Caco-2 (cell line): Measurements from ENCODE around the gene TMEM255B. TPM values are rescaled to one million over a fixed set of nuclear protein-coding genes. Genes with fewer than 3 reads are reported as not detected.

Experiments used
- BruUV-seq: library from RNA; stranded (reverse); fragments of 400-500 nt; replicated peaks from 2 replicates; lab custom pipeline; 2021; lab: Mats Ljungman, UMichigan
- CTCF ChIA-PET: fragments of 300-600 bp; sonication (Branson Sonifier 250); formaldehyde crosslinking; loops from one replicate; lab custom pipeline; 2022; ENCODE audit warnings: antibody characterized with exemption; lab: Charles Lee
- POLR2A ChIA-PET: fragments of 300-600 bp; sonication (Branson Sonifier 250); formaldehyde crosslinking; loops from one replicate; lab custom pipeline; 2022; ENCODE audit warnings: antibody characterized with exemption; lab: Charles Lee
- DNase-seq, 2 experiments: peaks; one replicate each; pipeline versions ENCODE4 v3.0.0 to v3.0.0-alpha.2; 2020 to 2022
- H3K27me3 ChIP-seq: replicated peaks from 2 replicates; pipeline ENCODE4 v1.6.0; 2011; ENCODE audit warnings: low read length; ENCODE audit not compliant: control insufficient read depth, insufficient read depth
- H3K36me3 ChIP-seq: 2 replicates; pipeline ENCODE4 v1.5.1; 2011; ENCODE audit warnings: low read length; ENCODE audit not compliant: control insufficient read depth, insufficient read depth
- H3K4me1 ChIP-seq: fragments of 250-450 bp; sonication (Bioruptor Pico); 2 replicates; pipeline ENCODE4 v1.5.1; 2020; ENCODE audit warnings: mild to moderate bottlenecking
- H3K4me3 ChIP-seq: 2 replicates; pipeline ENCODE4 v1.5.1; 2011; ENCODE audit warnings: low read depth, mild to moderate bottlenecking, control low read depth, low read length
- H3K9me3 ChIP-seq: fragments of 250-450 bp; sonication (Bioruptor Pico); 2 replicates; pipeline ENCODE4 v1.5.1; 2020; ENCODE audit warnings: mild to moderate bottlenecking, moderate library complexity
- H3K27ac Mint-ChIP-seq: one replicate; pipeline ENCODE4 v1.8.0; 2022; ENCODE audit warnings: mixed read lengths; ENCODE audit not compliant: unreplicated experiment
- H3K27me3 Mint-ChIP-seq: one replicate; pipeline ENCODE4 v1.8.0; 2022; ENCODE audit warnings: mixed read lengths; ENCODE audit not compliant: insufficient read depth, unreplicated experiment
- H3K36me3 Mint-ChIP-seq: one replicate; pipeline ENCODE4 v1.8.0; 2022; ENCODE audit warnings: mild to moderate bottlenecking, mixed read lengths; ENCODE audit not compliant: insufficient read depth, unreplicated experiment
- H3K4me1 Mint-ChIP-seq: one replicate; pipeline ENCODE4 v1.8.0; 2022; ENCODE audit warnings: low read depth, mixed read lengths; ENCODE audit not compliant: unreplicated experiment
- H3K4me3 Mint-ChIP-seq: one replicate; pipeline ENCODE4 v1.8.0; 2022; ENCODE audit warnings: mild to moderate bottlenecking, moderate library complexity, mixed read lengths; ENCODE audit not compliant: unreplicated experiment
- H3K9me3 Mint-ChIP-seq: one replicate; pipeline ENCODE4 v1.8.0; 2022; ENCODE audit warnings: mixed read lengths; ENCODE audit not compliant: unreplicated experiment
- intact Hi-C: fragments of 100-400 bp; cut with micrococcal nuclease; formaldehyde crosslinking; loops from one replicate; pipeline ENCODE4 v1.10.0; 2022; ENCODE audit not compliant: unreplicated experiment
- total RNA-seq: library from RNA; stranded (reverse); gene quantifications from 2 replicates; pipeline ENCODE4 v1.2.3, GENCODE V29; 2022
- TF ChIP-seq, protein P1 (sequence below), 2 experiments: fragments of 200-600 bp in 1 of 2; IDR thresholded peaks; 1 replicate in 1 of 2; 2 replicates in 1 of 2; pipeline versions ENCODE4 v1.5.1 to v1.8.0; 2011 to 2022; ENCODE audit warnings: antibody characterized with exemption in 1 of 2, control low read depth in 1 of 2, inconsistent platforms in 1 of 2, low read depth in 1 of 2, low read length in 1 of 2, mild to moderate bottlenecking in 1 of 2, moderate library complexity in 1 of 2; ENCODE audit not compliant: insufficient read depth in 1 of 2, severe bottlenecking in 1 of 2, unreplicated experiment in 1 of 2

Gene TMEM255B
- total RNA-seq, 1 experiment from 2014 or later: 0.82 TPM

GRCh38 chr13:113735750-113736149 is 23.3 kb upstream of the TMEM255B start:
- no TSS peak for BruUV-seq
- TF ChIP-seq, protein P1, sequence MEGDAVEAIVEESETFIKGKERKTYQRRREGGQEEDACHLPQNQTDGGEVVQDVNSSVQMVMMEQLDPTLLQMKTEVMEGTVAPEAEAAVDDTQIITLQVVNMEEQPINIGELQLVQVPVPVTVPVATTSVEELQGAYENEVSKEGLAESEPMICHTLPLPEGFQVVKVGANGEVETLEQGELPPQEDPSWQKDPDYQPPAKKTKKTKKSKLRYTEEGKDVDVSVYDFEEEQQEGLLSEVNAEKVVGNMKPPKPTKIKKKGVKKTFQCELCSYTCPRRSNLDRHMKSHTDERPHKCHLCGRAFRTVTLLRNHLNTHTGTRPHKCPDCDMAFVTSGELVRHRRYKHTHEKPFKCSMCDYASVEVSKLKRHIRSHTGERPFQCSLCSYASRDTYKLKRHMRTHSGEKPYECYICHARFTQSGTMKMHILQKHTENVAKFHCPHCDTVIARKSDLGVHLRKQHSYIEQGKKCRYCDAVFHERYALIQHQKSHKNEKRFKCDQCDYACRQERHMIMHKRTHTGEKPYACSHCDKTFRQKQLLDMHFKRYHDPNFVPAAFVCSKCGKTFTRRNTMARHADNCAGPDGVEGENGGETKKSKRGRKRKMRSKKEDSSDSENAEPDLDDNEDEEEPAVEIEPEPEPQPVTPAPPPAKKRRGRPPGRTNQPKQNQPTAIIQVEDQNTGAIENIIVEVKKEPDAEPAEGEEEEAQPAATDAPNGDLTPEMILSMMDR (IDR thresholded peaks at IDR 0.05; ENCODE audit: insufficient read depth in 1 of 2, low read depth in 1 of 2, low read length in 1 of 2, severe bottlenecking in 1 of 2, unreplicated experiment in 1 of 2): no peak
- H3K27ac Mint-ChIP-seq: no peak overlapping the region
- H3K36me3 Mint-ChIP-seq: peaks cover 5% of the 10 kb centered on the region
- no peak overlapping the region for H3K4me3 Mint-ChIP-seq
- Histone ChIP-seq H3K36me3 (no peaks in the 10 kb centered on the region), H3K9me3 (peaks cover 13% of the 10 kb centered on the region), H3K4me3 (no peak overlapping the region), H3K4me1 (0 out of 2 replicates have a peak, but pooled peaks cover 3% of the 10 kb centered on the region), H3K27me3 (no peaks in the 10 kb centered on the region)
- DNase-seq: no peak
- intact Hi-C loops: no loop called here
- no peaks in the 10 kb centered on the region for H3K27me3 Mint-ChIP-seq
- POLR2A ChIA-PET: no interaction called here
- H3K9me3 Mint-ChIP-seq: no peaks in the 10 kb centered on the region
- H3K4me1 Mint-ChIP-seq: no peaks in the 10 kb centered on the region
- CTCF ChIA-PET: no interaction called here

GRCh38 chr13:113736258-113736731 is 22.7 kb upstream of the TMEM255B start:
- H3K4me3 Mint-ChIP-seq: no peak overlapping the region
- no peaks in the 10 kb centered on the region for H3K36me3 ChIP-seq
- intact Hi-C loops: no loop called here
- no TSS peak for BruUV-seq
- no peak overlapping the region for H3K4me3 ChIP-seq
- TF ChIP-seq, protein P1 (IDR thresholded peaks at IDR 0.05; ENCODE audit: insufficient read depth in 1 of 2, low read depth in 1 of 2, low read length in 1 of 2, severe bottlenecking in 1 of 2, unreplicated experiment in 1 of 2): no peak
- DNase-seq: no peak
- 0 out of 2 replicates have a peak, but pooled peaks cover 3% of the 10 kb centered on the region for H3K4me1 ChIP-seq
- ChIA-PET POLR2A (no interaction called here), CTCF (no interaction called here)
- no peak overlapping the region for H3K27ac Mint-ChIP-seq
- H3K9me3 ChIP-seq: peaks cover 13% of the 10 kb centered on the region
- H3K27me3 ChIP-seq: no peaks in the 10 kb centered on the region
- H3K27me3 Mint-ChIP-seq: no peaks in the 10 kb centered on the region
- H3K36me3 Mint-ChIP-seq: peaks cover 5% of the 10 kb centered on the region
- H3K4me1 Mint-ChIP-seq: no peaks in the 10 kb centered on the region
- no peaks in the 10 kb centered on the region for H3K9me3 Mint-ChIP-seq

DNA sequence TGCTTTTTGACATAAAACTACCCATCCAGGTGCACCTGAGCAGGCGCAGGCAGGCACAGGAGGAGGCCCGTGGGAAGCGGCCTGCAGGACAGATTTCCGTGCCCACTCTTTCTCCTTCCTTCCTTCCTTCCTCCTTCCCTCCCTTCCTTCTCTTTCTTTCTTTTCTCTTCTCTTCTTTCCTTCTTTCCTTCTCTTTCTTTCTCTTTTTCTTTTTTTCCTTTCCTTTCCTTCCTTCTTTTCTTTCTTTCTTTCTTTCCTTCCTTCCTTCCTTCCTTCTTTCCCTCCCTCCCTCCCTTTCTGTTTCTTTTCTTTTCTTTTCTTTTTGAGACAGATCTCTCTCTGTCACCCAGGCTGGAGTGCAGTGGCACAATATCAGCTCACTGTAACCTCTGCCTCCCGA is 21.2 kb upstream of the TMEM255B start:
- Histone ChIP-seq H3K27me3 (no peaks in the 10 kb centered on the region), H3K4me1 (peaks cover 10% of the 10 kb centered on the region; the same call in 1 of the 2 replicates), H3K36me3 (no peaks in the 10 kb centered on the region), H3K9me3 (peaks cover 12% of the 10 kb centered on the region), H3K4me3 (no peak overlapping the region)
- no TSS peak for BruUV-seq
- ChIA-PET POLR2A (no interaction called here), CTCF (no interaction called here)
- TF ChIP-seq, protein P1 (IDR thresholded peaks at IDR 0.05; ENCODE audit: insufficient read depth in 1 of 2, low read depth in 1 of 2, low read length in 1 of 2, severe bottlenecking in 1 of 2, unreplicated experiment in 1 of 2): no peak
- intact Hi-C loops: no loop called here
- H3K27me3 Mint-ChIP-seq: no peaks in the 10 kb centered on the region
- H3K36me3 Mint-ChIP-seq: peaks cover 5% of the 10 kb centered on the region
- peak overlapping the region; percentile 9 for H3K27ac Mint-ChIP-seq
- DNase-seq: no peak
- H3K4me3 Mint-ChIP-seq: no peak overlapping the region
- no peaks in the 10 kb centered on the region for H3K4me1 Mint-ChIP-seq
- H3K9me3 Mint-ChIP-seq: no peaks in the 10 kb centered on the region
